ENCODE measurements around the gene BARX1.
"Not testable (repeated sequence)": the region's sequence is repeated elsewhere in the genome, so short reads cannot be mapped to it uniquely, and the experiment has no call there.

Gene BARX1

GRCh38 chr9:93955111-93955980 is at the start of gene BARX1:
Gene BARX1 (minus strand): TSS chr9:93955355. CDS start chr9:93955146, 209 bp downstream.
- DNase-seq (ENCODE audit: low read depth, low spot score) = no peak

GRCh38 chr9:94002316-94003140 is 47.4 kb upstream of the BARX1 start:
- DNase-seq (ENCODE audit: low read depth, low spot score) = peak; percentile 13

- no peak for DNase-seq (ENCODE audit: low read depth, low spot score)
These were observed 41.7 kb upstream of the BARX1 start for GRCh38 chr9:93996863-93997262.

GRCh38 chr9:93996367-93996766 is 41.2 kb upstream of the BARX1 start:
- DNase-seq (ENCODE audit: low read depth, low spot score) = no peak

GRCh38 chr9:93994545-93994944 is 39.4 kb upstream of the BARX1 start:
- no peak for DNase-seq (ENCODE audit: low read depth, low spot score)

- DNase-seq (ENCODE audit: low read depth, low spot score) = no peak
These were observed 39.0 kb upstream of the BARX1 start for GRCh38 chr9:93994132-93994531.

- no peak for DNase-seq (ENCODE audit: low read depth, low spot score)
These were observed 37.7 kb upstream of the BARX1 start for GRCh38 chr9:93992830-93993229.

- no peak for DNase-seq (ENCODE audit: low read depth, low spot score)
These were observed 35.3 kb upstream of the BARX1 start for GRCh38 chr9:93990448-93990847.

- no peak for DNase-seq (ENCODE audit: low read depth, low spot score)
These were observed 32.9 kb upstream of the BARX1 start for GRCh38 chr9:93988056-93988455.

- DNase-seq (ENCODE audit: low read depth, low spot score) = no peak
These were observed 29.7 kb upstream of the BARX1 start for GRCh38 chr9:93984860-93985259.

GRCh38 chr9:93983875-93984274 is 28.7 kb upstream of the BARX1 start:
- no peak for DNase-seq (ENCODE audit: low read depth, low spot score)

- no peak for DNase-seq (ENCODE audit: low read depth, low spot score)
These were observed 24.6 kb upstream of the BARX1 start for GRCh38 chr9:93979721-93980120.

- DNase-seq (ENCODE audit: low read depth, low spot score) = no peak
These were observed 23.4 kb upstream of the BARX1 start for GRCh38 chr9:93978551-93978950.

GRCh38 chr9:93976973-93977372 is 21.8 kb upstream of the BARX1 start:
- DNase-seq (ENCODE audit: low read depth, low spot score) = no peak

- no peak for DNase-seq (ENCODE audit: low read depth, low spot score)
These were observed 20.9 kb upstream of the BARX1 start for GRCh38 chr9:93976081-93976480.

GRCh38 chr9:93975262-93975661 is 20.1 kb upstream of the BARX1 start:
- DNase-seq (ENCODE audit: low read depth, low spot score) = no peak

GRCh38 chr9:93974151-93974550 is 19.0 kb upstream of the BARX1 start:
- no peak for DNase-seq (ENCODE audit: low read depth, low spot score)

GRCh38 chr9:93972655-93973054 is 17.5 kb upstream of the BARX1 start:
- DNase-seq (ENCODE audit: low read depth, low spot score) = not testable (repeated sequence)

- no peak for DNase-seq (ENCODE audit: low read depth, low spot score)
These were observed 14.1 kb upstream of the BARX1 start for GRCh38 chr9:93969328-93969661.

- no peak for DNase-seq (ENCODE audit: low read depth, low spot score)
These were observed 13.5 kb upstream of the BARX1 start for GRCh38 chr9:93968451-93969327.

GRCh38 chr9:93967020-93967803 is 12.1 kb upstream of the BARX1 start:
- DNase-seq (ENCODE audit: low read depth, low spot score) = no peak
